Neural progenitor cell (in vitro differentiated cells): ENCODE results near the gene TRUB1. TPM values are rescaled to one million over a fixed set of nuclear protein-coding genes. Genes with fewer than 3 reads are reported as not detected.

Experiments used
- DNase-seq: peaks from one replicate; pipeline ENCODE4 v3.0.0-alpha.2; 2016; ENCODE audit warnings: low spot score
- H2AFZ ChIP-seq: fragments of 200-600 bp; sonication (generic); replicated peaks from 2 replicates; pipeline ENCODE4 v1.6.1; 2016; ENCODE audit warnings: antibody characterized with exemption
- H3F3A ChIP-seq: fragments of 200-600 bp; sonication (generic); 2 replicates; pipeline ENCODE4 v1.6.1; 2016; ENCODE audit warnings: antibody characterized with exemption, low read depth
- H3K27ac ChIP-seq: fragments of 200-600 bp; sonication (generic); 2 replicates; pipeline ENCODE4 v1.5.1; 2016; ENCODE audit warnings: mild to moderate bottlenecking
- H3K27me3 ChIP-seq: fragments of 200-600 bp; sonication (generic); 2 replicates; pipeline ENCODE4 v1.6.1; 2016; ENCODE audit warnings: mild to moderate bottlenecking, moderate library complexity
- H3K36me3 ChIP-seq: fragments of 200-600 bp; sonication (generic); 2 replicates; pipeline ENCODE4 v1.5.1; 2016
- H3K4me1 ChIP-seq: fragments of 200-600 bp; sonication (generic); 2 replicates; pipeline ENCODE4 v1.6.1; 2016; ENCODE audit warnings: mixed run types
- H3K4me2 ChIP-seq: fragments of 200-600 bp; sonication (generic); 2 replicates; pipeline ENCODE4 v1.6.1; 2016
- H3K4me3 ChIP-seq: fragments of 200-600 bp; sonication (generic); 2 replicates; pipeline ENCODE4 v1.5.1; 2016
- H3K79me2 ChIP-seq: fragments of 200-600 bp; sonication (generic); 2 replicates; pipeline ENCODE4 v1.6.1; 2016; ENCODE audit warnings: low read depth
- H3K9ac ChIP-seq: fragments of 200-600 bp; sonication (generic); 2 replicates; pipeline ENCODE4 v1.6.1; 2016
- H3K9me3 ChIP-seq: fragments of 200-600 bp; sonication (generic); 2 replicates; pipeline ENCODE4 v1.5.1; 2016; ENCODE audit warnings: low read depth
- H4K20me1 ChIP-seq: fragments of 200-600 bp; sonication (generic); 2 replicates; pipeline ENCODE4 v1.6.1; 2016; ENCODE audit warnings: low read depth
- H3K27ac Mint-ChIP-seq: 3 replicates; pipeline ENCODE4 v1.8.0; 2021; ENCODE audit warnings: mixed read lengths
- H3K27me3 Mint-ChIP-seq: 2 replicates; pipeline ENCODE4 v1.8.0; 2022; ENCODE audit warnings: low read depth, mild to moderate bottlenecking, inconsistent platforms, moderate library complexity, mixed read lengths; ENCODE audit not compliant: insufficient read depth
- H3K36me3 Mint-ChIP-seq: 3 replicates; pipeline ENCODE4 v1.8.0; 2021; ENCODE audit warnings: mixed read lengths
- H3K4me1 Mint-ChIP-seq: 3 replicates; pipeline ENCODE4 v1.8.0; 2021; ENCODE audit warnings: mixed read lengths
- H3K4me3 Mint-ChIP-seq: 3 replicates; pipeline ENCODE4 v1.8.0; 2021; ENCODE audit warnings: mild to moderate bottlenecking, moderate library complexity, mixed read lengths
- H3K9me3 Mint-ChIP-seq: 3 replicates; pipeline ENCODE4 v1.8.0; 2020; ENCODE audit warnings: mixed read lengths
- EZH2 ChIP-seq: fragments of 200-600 bp; sonication (generic); IDR thresholded peaks from 2 replicates; pipeline ENCODE4 v1.6.1; 2017; ENCODE audit warnings: antibody characterized with exemption, mild to moderate bottlenecking, moderate library complexity
- EZH2phosphoT487 ChIP-seq: fragments of 200-600 bp; sonication (generic); IDR thresholded peaks from 2 replicates; pipeline ENCODE4 v1.6.1; 2017; ENCODE audit warnings: antibody characterized with exemption
- total RNA-seq: library from RNA; depleted of rRNA; stranded (reverse); fragments of >200 nt; gene quantifications from 2 replicates; pipeline ENCODE4 v1.2.3, GENCODE V29; 2015; ENCODE audit warnings: low replicate concordance
- TF ChIP-seq, protein P1 (sequence below): fragments of 200-600 bp; sonication (generic); IDR thresholded peaks from 2 replicates; pipeline ENCODE4 v1.5.1; 2017; ENCODE audit warnings: antibody characterized with exemption, mild to moderate bottlenecking

Gene TRUB1
- total RNA-seq, 1 donor from 2014 or later = 41.9 TPM

DNA sequence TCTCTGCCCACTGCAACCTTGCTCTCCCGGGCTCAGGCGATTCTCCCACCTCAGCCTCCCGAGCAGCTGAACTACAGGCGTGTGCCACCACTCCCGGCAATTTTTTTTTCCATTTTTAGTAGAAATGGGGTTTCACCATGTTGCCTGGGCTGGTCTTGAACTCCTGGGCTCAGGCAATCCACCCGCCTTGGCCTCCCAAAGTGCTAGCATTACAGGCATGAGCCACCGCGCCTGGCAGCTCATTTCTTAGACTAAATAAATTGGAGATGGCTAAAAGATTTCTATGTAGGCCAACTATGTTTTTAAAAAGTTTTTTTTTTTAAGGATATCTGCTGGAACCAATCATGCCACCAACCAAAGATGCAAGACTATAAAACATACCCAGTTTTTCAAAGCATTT is 67.8 kb downstream of the TRUB1 start:
- DNase-seq = no peak
- Histone ChIP-seq H3K4me1 (no peaks in the 10 kb centered on the region), H3K27me3 (no peaks in the 10 kb centered on the region), H3K36me3 (no peaks in the 10 kb centered on the region), H3F3A (no peaks in the 10 kb centered on the region), H4K20me1 (no peaks in the 10 kb centered on the region), H3K9me3 (no peaks in the 10 kb centered on the region), H3K79me2 (no peaks in the 10 kb centered on the region), H3K27ac (no peak overlapping the region), H2AFZ (no peak overlapping the region), H3K9ac (no peak overlapping the region), H3K4me3 (no peak overlapping the region), H3K4me2 (no peak overlapping the region)
- TF ChIP-seq, protein P1, sequence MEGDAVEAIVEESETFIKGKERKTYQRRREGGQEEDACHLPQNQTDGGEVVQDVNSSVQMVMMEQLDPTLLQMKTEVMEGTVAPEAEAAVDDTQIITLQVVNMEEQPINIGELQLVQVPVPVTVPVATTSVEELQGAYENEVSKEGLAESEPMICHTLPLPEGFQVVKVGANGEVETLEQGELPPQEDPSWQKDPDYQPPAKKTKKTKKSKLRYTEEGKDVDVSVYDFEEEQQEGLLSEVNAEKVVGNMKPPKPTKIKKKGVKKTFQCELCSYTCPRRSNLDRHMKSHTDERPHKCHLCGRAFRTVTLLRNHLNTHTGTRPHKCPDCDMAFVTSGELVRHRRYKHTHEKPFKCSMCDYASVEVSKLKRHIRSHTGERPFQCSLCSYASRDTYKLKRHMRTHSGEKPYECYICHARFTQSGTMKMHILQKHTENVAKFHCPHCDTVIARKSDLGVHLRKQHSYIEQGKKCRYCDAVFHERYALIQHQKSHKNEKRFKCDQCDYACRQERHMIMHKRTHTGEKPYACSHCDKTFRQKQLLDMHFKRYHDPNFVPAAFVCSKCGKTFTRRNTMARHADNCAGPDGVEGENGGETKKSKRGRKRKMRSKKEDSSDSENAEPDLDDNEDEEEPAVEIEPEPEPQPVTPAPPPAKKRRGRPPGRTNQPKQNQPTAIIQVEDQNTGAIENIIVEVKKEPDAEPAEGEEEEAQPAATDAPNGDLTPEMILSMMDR = no peak
- TF ChIP-seq EZH2phosphoT487 = no peak
- TF ChIP-seq EZH2 = no peak
- no peaks in the 10 kb centered on the region for H3K4me1 Mint-ChIP-seq
- no peak overlapping the region for H3K27ac Mint-ChIP-seq
- no peaks in the 10 kb centered on the region for H3K36me3 Mint-ChIP-seq
- H3K9me3 Mint-ChIP-seq = no peaks in the 10 kb centered on the region
- H3K27me3 Mint-ChIP-seq = peaks cover 2% of the 10 kb centered on the region
- H3K4me3 Mint-ChIP-seq = no peak overlapping the region

DNA sequence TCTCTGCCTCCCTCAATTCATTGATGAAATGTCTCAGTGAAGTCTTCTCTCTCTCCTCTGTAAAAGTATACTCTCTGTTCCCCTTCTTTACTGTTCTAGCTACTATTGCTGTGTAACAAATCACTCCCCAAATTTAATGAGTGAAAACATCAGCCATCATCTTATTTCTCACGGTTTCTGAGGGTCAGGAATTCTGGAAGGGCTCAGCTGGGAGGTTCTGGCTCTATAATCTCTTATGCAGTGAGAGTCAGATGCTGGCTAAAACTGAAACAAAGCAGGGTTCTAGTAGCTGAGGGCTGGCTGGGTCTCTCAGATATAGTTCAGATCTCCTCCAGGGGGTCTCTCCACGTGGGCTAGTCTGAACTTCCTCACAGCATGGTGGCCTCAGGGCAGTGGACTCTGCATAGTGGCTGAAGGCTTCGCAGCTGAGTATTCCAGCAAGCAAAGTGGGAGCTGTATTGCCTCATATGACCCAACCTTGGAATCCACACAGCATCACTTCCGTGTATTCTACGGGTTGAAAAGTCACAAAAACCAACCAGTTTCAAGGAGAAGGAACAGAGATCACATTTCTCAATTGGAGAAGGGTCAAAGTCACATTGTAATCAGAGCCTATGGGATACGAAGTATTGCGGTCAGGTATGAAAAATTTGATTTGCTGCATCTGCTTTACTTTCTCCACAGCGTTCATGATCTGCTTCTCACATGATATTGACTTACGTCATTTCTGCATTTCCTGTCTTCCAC is 80.4 kb downstream of the TRUB1 start:
- TF ChIP-seq, protein P1 = no peak
- no peak for TF ChIP-seq EZH2
- no peak for TF ChIP-seq EZH2phosphoT487
- H3K27me3 ChIP-seq = no peaks in the 10 kb centered on the region
- H3K4me2 ChIP-seq = no peak overlapping the region
- H3K4me3 ChIP-seq = no peak overlapping the region
- no peaks in the 10 kb centered on the region for H3K36me3 Mint-ChIP-seq
- no peaks in the 10 kb centered on the region for H3K9me3 ChIP-seq
- H3K27ac ChIP-seq = no peak overlapping the region
- H3K79me2 ChIP-seq = no peaks in the 10 kb centered on the region
- no peak overlapping the region for H3K27ac Mint-ChIP-seq
- H3K4me1 Mint-ChIP-seq = peaks cover 6% of the 10 kb centered on the region
- H3K27me3 Mint-ChIP-seq = no peaks in the 10 kb centered on the region
- no peaks in the 10 kb centered on the region for H4K20me1 ChIP-seq
- no peak for DNase-seq
- H3K4me1 ChIP-seq = no peaks in the 10 kb centered on the region
- H3F3A ChIP-seq = no peaks in the 10 kb centered on the region
- no peak overlapping the region for H3K4me3 Mint-ChIP-seq
- no peaks in the 10 kb centered on the region for H3K9me3 Mint-ChIP-seq
- no peaks in the 10 kb centered on the region for H3K36me3 ChIP-seq
- no peak overlapping the region for H3K9ac ChIP-seq
- no peak overlapping the region for H2AFZ ChIP-seq

- Histone ChIP-seq H3K27ac (no peak overlapping the region), H3K4me3 (no peak overlapping the region), H3F3A (no peaks in the 10 kb centered on the region), H3K4me2 (no peak overlapping the region), H3K4me1 (no peaks in the 10 kb centered on the region), H3K27me3 (no peaks in the 10 kb centered on the region), H3K9ac (no peak overlapping the region), H3K79me2 (no peaks in the 10 kb centered on the region), H3K9me3 (no peaks in the 10 kb centered on the region), H3K36me3 (no peaks in the 10 kb centered on the region), H2AFZ (no peak overlapping the region), H4K20me1 (no peaks in the 10 kb centered on the region)
- TF ChIP-seq EZH2phosphoT487 (no peak), EZH2 (no peak)
- TF ChIP-seq, protein P1 = no peak
- Mint-ChIP-seq H3K4me3 (no peak overlapping the region), H3K9me3 (no peaks in the 10 kb centered on the region), H3K27me3 (no peaks in the 10 kb centered on the region), H3K36me3 (no peaks in the 10 kb centered on the region), H3K27ac (no peak overlapping the region), H3K4me1 (peaks cover 13% of the 10 kb centered on the region)
- no peak for DNase-seq
These were observed 82.5 kb downstream of the TRUB1 start for GRCh38 chr10:115020449-115020848.
